HG02973 (cell line): Measurements from ENCODE around the gene TP63.
"Not testable (repeated sequence)": the region's sequence is repeated elsewhere in the genome, so short reads cannot be mapped to it uniquely, and the experiment has no call there.

Source experiments
- ATAC-seq: cut with Tn5 transposase; IDR thresholded peaks from one replicate; pipeline ENCODE4 v1.9.1; 2021; ENCODE audit warnings: moderate library complexity; ENCODE audit not compliant: unreplicated experiment

The TP63 gene

GRCh38 chr3:189720736-189721417 lies 89.7 kb downstream of the TP63 start:
- no peak for ATAC-seq

GRCh38 chr3:189721873-189722665 lies 90.9 kb downstream of the TP63 start:
- no peak for ATAC-seq

- no peak for ATAC-seq
Measured at GRCh38 chr3:189724356-189724755, 93.2 kb downstream of the TP63 start.

- ATAC-seq = no peak
Measured at GRCh38 chr3:189726277-189726676, 95.1 kb downstream of the TP63 start.

- no peak for ATAC-seq
Measured at GRCh38 chr3:189727158-189727557, 96.0 kb downstream of the TP63 start.

- ATAC-seq = no peak
Measured at GRCh38 chr3:189727898-189728297, 96.7 kb downstream of the TP63 start.

GRCh38 chr3:189728915-189729314 lies 97.7 kb downstream of the TP63 start:
- no peak for ATAC-seq

- no peak for ATAC-seq
Measured at GRCh38 chr3:189734061-189734460, 102.9 kb downstream of the TP63 start.

- no peak for ATAC-seq
Measured at GRCh38 chr3:189735913-189736312, 104.7 kb downstream of the TP63 start.

GRCh38 chr3:189737071-189737470 lies 105.9 kb downstream of the TP63 start:
- no peak for ATAC-seq

- no peak for ATAC-seq
Measured at GRCh38 chr3:189737619-189738018, 106.4 kb downstream of the TP63 start.

GRCh38 chr3:189739378-189739777 lies 108.2 kb downstream of the TP63 start:
- ATAC-seq = no peak

- ATAC-seq = no peak
Measured at GRCh38 chr3:189740156-189740555, 109.0 kb downstream of the TP63 start.

GRCh38 chr3:189744235-189744634 lies 113.0 kb downstream of the TP63 start:
- no peak for ATAC-seq

GRCh38 chr3:189745622-189746021 lies 114.4 kb downstream of the TP63 start:
- ATAC-seq = no peak

GRCh38 chr3:189748046-189748445 lies 116.9 kb downstream of the TP63 start:
- no peak for ATAC-seq

GRCh38 chr3:189750972-189751371 lies 119.8 kb downstream of the TP63 start:
- not testable (repeated sequence) for ATAC-seq

- ATAC-seq = no peak
Measured at GRCh38 chr3:189754356-189754755, 123.2 kb downstream of the TP63 start.

GRCh38 chr3:189756582-189757078 lies 125.4 kb downstream of the TP63 start:
- no peak for ATAC-seq

- ATAC-seq = no peak
Measured at GRCh38 chr3:189758186-189758585, 127.0 kb downstream of the TP63 start.

GRCh38 chr3:189766416-189766815 lies 135.2 kb downstream of the TP63 start:
- no peak for ATAC-seq

GRCh38 chr3:189771842-189772450 lies 140.8 kb downstream of the TP63 start:
- ATAC-seq = no peak
